ENCODE results near the gene GNB1.

- TF ChIP-seq CTCF (IDR thresholded peaks at IDR 0.05; ENCODE audit: low read depth, low read length, poor library complexity, severe bottlenecking) (no peak), EZH2phosphoT487 (IDR thresholded peaks at IDR 0.05; ENCODE audit: borderline replicate concordance, low read length) (no peak)
These were observed 114.0 kb downstream of the GNB1 start for GRCh38 chr1:1776672-1777582.

Measured in DOHH2 (cell line).